ENCODE data around the gene PRR36.

The PRR36 gene

GRCh38 chr19:7818806-7819205 is 55.4 kb downstream of the PRR36 start:
- DNase-seq (ENCODE audit: low read depth): no peak
